Stimulated activated CD4-positive, alpha-beta T cell treated with anti-CD3 and anti-CD28 coated beads, Interleukin-4, amount 100 ng/mL, for 24 hours (primary cell): ENCODE results near the gene LIN37.

ENCODE experiments used
- DNase-seq: peaks from one replicate; pipeline ENCODE4 v3.0.0-alpha.2; 2020

LIN37 gene

DNA sequence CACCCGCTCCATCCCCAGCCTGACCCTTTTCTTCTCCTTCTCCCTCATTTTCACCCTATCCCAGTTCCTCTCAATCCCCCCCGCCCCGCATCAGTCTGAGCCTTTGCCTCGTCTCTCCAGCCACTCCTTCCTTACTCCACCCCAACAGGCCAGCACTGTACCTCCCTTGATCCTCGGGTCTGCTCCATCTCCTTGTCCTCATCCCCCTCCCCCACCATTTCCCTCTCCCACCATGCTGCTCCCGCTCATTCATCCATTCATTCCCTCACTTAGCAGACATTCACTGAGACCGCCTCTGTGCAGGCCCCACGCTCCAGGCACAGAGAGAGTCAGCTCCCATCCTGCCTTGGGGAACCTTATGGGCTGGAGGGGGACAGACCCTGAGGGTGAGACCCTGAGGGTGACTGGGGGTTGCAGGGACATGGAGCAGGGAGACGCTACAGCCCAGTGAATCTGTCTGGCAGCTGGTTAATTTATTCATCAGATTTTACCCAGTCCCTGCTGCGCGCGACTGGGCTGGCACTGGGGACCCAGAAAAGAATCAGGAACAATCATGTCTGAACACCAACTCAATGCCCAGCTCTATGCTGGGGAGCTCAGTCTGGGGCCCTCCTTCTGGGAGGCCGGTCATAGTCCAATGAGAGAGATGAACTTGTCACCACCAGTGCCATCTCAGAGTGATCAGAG, 27.9 kb downstream of the LIN37 start:
- DNase-seq: no peak

DNA sequence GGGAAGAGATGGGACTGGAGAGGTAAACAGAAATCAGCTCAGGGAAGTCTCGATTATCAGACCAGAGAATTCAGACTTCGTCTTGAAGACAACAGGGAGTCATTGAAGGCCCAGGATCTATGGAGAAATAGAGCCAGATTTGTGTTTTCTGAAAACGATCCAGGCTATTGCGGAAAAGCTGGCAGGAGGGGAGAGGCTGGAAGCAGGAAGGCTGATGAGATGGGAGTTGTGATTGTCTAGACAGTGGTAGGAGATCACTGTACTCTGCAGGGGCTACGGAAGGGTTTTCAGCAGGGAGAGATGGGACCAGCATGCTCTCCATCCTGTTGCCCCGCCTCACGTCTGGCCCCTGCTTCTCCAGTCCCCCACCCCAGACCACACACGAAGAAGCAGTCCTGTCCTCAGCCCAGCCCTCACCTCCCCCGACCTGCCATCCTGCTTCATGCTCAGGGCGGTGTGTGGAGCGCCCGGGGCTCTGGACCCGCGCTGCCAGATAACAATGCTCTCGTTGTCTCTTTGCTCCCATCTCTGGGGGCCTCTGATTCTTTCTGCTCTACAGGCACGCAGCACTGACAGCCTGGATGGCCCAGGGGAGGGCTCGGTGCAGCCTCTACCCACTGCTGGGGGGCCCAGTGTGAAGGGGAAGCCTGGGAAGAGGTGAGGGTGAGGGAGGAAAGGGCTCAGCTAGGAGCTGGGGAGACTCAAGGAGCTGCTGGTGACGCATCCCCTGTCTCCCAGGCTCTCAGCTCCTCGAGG, 28.9 kb downstream of the LIN37 start:
- no peak for DNase-seq

DNA sequence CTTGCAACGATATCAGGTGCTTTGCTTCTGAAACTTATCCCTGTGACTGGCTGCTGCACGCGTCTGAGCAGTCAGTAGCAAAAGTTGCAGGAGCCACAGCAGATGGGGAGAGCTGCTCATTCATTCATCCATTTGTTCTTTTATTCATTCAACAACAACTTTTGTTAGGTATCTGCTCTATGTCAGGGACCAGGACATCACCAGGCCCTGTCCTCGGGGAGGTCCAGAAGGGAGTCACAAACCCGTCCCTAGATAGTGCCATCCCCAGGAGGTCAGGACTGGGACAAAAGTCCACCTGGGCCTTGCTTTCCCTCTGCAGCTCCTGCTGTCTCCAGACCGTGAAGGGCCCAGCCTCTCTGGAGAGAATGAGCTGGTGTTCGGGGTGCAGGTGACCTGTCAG, 29.6 kb downstream of the LIN37 start:
- no peak for DNase-seq

DNA sequence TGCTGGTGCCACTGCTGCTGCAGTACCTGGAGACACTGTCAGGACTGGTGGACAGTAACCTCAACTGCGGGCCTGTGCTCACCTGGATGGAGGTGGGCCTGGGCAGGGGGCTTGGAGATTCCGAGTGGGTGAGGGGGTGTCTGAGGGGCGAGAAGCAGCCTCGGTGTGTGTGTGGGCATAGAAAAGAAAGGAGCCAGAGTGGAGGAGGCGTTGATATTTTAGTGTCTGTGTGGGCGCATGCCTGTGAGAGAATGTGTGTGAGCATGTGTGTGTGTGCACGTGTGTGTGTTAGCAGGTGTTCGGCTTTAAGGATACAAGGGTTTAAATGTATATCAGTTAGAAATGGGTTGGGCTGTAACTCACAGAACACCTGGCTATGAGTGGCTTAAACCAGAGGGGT, 30.7 kb downstream of the LIN37 start:
- DNase-seq: no peak

DNA sequence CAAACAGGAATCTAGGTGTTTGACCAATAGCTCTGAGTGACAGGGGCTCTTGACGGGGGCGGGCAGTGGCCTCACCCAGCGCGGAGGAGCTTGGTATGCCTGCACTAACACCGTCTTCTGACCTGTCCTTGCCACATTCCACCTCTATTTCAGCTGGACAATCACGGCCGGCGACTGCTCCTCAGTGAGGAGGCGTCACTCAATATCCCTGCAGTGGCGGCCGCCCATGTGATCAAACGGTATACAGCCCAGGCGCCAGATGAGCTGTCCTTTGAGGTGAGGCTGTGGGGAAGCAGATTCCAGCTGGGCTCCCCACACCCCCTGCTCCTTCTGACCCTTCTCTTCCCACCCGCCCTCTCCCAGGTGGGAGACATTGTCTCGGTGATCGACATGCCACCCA, 31.7 kb downstream of the LIN37 start:
- no peak for DNase-seq

DNA sequence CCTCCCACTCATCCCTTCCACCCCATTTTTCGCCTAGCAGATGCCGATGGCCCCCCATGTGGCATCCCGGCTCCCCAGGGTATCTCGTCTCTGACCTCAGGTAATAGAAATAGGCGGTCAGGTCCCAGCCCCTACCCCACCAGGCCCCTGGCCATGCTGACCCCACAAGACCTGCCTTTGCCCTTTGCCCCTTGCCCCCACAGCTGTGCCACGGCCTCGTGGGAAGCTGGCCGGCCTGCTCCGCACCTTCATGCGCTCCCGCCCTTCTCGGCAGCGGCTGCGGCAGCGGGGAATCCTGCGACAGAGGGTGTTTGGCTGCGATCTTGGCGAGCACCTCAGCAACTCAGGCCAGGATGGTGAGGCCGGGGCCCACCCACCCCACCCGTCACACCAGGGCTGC, 32.3 kb downstream of the LIN37 start:
- DNase-seq: no peak

DNA sequence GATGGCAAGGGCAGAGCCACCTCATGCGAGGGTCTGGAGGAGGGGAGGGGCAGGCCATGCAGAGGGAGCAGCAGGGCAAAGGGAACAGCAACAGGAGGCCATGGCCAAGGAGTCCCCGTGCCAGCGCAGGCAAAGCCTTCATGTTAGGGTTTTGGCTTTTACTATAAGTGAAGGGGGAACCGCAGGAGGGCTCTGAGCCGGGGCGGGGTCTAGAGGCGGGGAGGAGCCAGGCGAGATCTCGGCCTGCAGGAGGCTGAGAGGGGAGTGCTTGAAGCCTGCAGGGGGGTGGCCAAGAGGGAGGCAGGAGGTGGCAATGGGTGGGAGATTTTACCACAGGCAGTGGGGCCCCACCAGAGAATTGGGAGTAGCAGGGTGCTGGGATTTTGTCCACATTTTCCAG, 33.3 kb downstream of the LIN37 start:
- DNase-seq: no peak

DNA sequence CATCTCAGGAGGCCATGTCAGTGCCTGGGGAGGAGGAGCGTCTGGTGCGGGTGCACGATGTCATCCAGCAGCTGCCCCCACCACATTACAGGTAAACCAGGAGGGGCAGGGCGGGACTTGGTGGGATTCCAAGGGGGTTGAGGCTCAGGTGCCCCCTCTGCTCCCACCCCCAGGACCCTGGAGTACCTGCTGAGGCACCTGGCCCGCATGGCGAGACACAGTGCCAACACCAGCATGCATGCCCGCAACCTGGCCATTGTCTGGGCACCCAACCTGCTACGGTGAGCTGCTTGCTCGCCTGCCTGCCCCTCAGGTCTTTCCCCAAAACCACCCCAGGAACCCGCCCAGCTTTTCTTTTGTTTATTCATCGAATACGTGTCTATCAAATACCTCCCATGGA, 34.2 kb downstream of the LIN37 start:
- DNase-seq: no peak

DNA sequence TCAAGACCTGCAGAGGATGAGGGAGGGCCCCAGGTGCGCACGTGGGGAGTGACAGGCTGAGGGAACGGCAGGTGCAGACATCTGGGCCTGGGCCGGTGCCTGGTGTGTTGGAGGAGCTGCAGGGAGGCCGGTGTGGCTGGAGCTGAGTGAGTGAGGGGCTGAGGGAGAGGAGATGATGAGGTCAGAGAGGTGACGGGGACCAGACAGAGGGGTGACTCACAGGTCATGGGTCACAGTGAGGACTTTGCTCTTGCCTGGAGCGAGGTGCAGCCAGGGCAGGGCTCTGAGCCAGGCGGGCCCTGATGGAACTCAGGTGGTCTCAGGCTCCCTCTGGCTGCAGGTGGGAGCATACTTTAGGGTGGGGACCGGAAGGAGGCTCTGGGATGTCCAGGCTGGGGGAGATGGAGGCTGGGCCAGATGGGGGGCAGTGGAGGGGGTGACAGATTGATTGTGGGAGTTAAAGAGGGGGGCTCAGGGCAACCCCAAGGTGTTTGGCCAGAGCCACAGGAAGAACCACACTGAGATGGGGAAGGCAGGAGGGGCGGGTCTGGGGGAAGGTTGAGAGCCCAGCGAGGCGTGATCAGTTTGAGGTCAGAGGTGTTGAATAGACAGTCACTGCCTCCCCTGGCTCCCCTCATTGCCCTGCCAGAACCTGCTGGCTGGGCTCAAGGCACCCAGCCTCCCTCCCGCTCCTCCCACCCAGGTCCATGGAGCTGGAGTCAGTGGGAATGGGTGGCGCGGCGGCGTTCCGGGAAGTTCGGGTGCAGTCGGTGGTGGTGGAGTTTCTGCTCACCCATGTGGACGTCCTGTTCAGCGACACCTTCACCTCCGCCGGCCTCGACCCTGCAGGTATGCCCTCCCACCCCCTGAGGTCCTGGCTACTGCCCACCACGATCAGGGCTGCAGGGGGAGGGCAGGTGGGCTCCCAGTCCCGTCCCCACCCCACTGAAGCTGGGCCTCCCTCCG, 35.4 kb downstream of the LIN37 start:
- no peak for DNase-seq

DNA sequence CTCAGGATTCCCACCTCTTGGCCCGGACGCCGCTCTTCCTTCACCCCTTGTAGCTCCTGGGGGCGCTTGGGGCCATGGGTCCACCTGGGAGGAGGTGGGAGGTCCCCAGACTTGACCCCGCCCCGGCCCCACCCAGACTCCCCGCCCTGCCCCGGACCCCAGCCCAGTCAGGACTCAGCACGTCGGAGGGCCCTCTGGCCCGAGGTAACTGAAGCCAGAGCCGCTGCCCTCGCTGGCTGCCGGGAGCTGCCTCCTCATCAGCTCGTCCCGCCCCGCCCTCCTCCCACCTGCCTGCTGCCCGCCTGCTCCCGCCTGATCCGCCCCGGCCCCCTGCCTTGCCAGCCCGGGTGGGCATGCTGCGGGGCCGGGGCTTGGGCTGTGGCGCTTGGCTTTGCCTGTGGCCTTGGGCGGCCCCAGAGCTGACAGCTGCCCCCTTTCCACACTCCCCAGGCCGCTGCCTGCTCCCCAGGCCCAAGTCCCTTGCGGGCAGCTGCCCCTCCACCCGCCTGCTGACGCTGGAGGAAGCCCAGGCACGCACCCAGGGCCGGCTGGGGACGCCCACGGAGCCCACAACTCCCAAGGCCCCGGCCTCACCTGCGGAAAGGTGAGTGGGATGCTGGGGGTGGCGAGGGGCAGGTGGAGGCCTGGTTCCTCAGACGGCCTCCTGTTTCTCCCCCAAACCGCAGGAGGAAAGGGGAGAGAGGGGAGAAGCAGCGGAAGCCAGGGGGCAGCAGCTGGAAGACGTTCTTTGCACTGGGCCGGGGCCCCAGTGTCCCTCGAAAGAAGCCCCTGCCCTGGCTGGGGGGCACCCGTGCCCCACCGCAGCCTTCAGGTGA, 36.3 kb downstream of the LIN37 start:
- DNase-seq: no peak

DNA sequence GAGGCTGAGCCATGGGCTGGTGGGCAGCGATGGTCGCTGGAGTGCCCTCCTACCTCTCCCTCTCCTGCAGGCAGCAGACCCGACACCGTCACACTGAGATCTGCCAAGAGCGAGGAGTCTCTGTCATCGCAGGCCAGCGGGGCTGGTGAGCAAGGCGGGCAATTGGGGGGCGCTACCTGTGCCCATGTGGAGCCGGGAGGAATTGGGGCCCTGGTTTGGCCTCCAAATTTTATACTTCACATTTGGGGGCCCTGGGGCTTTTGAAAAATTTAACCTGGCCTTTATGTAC, 36.9 kb downstream of the LIN37 start:
- DNase-seq: no peak

DNA sequence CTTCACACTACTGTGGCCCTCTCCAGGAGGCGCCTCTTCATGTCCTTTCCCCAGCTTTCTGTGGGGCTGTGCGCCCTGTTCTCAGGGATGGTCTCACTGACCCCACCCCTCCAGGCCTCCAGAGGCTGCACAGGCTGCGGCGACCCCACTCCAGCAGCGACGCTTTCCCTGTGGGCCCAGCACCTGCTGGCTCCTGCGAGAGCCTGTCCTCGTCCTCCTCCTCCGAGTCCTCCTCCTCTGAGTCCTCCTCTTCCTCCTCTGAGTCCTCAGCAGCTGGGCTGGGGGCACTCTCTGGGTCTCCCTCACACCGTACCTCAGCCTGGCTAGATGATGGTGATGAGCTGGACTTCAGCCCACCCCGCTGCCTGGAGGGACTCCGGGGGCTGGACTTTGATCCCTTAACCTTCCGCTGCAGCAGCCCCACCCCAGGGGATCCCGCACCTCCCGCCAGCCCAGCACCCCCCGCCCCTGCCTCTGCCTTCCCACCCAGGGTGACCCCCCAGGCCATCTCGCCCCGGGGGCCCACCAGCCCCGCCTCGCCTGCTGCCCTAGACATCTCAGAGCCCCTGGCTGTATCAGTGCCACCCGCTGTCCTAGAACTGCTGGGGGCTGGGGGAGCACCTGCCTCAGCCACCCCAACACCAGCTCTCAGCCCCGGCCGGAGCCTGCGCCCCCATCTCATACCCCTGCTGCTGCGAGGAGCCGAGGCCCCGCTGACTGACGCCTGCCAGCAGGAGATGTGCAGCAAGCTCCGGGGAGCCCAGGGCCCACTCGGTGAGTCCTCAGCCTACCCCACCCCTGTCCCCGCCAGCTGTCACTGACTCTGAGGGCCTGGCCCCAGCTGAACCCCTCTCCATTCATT, 38.2 kb downstream of the LIN37 start:
- no peak for DNase-seq

DNA sequence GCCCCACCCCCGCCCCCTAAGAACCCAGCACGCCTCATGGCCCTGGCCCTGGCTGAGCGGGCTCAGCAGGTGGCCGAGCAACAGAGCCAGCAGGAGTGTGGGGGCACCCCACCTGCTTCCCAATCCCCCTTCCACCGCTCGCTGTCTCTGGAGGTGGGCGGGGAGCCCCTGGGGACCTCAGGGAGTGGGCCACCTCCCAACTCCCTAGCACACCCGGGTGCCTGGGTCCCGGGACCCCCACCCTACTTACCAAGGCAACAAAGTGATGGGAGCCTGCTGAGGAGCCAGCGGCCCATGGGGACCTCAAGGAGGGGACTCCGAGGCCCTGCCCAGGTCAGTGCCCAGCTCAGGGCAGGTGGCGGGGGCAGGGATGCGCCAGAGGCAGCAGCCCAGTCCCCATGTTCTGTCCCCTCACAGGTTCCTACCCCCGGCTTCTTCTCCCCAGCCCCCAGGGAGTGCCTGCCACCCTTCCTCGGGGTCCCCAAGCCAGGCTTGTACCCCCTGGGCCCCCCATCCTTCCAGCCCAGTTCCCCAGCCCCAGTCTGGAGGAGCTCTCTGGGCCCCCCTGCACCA, 38.9 kb downstream of the LIN37 start:
- no peak for DNase-seq

DNA sequence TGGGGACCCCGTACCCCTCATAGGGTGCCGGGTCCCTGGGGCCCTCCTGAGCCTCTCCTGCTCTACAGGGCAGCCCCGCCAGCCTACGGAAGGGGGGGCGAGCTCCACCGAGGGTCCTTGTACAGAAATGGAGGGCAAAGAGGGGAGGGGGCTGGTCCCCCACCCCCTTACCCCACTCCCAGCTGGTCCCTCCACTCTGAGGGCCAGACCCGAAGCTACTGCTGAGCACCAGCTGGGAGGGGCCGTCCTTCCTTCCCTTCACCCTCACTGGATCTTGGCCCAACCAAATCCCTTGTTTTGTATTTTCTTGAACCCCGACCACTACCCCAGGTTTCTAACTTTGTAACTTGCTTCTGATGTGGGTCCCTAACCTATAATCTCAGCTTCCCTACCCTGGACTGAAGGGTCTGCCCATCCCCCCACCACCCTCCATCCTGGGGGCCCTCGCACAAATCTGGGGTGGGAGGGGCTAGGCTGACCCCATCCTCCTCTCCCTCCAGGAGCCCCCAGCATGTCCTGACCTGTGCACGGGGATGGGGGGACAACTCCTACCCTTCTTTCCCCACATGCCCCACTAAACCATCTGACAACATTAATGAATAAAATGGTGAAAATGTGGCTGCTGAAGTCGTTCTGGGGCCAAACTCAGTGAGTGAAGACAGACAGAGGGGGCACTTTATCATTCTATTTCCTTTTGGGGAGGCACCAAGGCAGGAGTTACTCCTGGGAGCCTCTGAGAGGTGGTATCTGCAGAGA, 40.0 kb downstream of the LIN37 start:
- DNase-seq: no peak

DNA sequence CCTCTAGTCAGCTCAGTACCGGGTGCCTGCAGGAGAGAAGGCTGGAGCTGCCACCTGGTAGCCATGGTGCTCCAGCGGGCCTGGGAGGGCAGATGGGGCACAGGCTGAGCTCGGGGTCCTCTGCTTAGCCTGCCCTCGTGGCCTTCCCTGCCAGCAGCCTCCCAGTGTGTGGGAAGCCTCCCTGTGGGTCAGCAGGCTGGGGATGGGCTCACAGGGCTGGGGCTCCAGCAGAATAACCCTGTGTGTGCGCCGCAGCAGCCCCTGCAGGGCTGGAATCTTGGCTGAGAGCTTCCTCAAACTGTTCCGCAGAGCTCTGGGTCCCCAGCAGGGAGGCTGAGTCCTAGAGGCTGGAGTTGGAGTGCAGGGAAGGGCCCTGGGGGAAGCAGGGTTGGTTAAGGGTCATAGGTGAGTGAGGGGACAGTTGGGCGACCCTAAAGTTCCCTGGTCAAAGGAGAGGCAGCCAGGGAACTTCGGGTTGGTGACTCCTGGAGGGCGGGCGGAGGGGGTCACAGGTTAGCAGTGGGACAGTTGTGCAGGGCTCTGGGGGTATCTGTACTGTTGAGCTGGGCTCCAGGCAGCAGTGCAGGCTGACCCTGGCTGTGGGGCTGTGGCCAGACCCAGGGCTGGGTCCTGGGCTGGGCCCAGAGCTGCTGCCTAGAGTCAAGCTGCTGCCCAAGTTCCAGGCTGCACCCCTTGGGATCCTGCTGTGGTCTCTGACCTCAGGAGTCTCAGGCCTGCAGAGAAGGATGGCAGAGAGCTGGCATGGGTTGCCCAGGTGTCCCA, 41.0 kb downstream of the LIN37 start:
- DNase-seq: no peak

DNA sequence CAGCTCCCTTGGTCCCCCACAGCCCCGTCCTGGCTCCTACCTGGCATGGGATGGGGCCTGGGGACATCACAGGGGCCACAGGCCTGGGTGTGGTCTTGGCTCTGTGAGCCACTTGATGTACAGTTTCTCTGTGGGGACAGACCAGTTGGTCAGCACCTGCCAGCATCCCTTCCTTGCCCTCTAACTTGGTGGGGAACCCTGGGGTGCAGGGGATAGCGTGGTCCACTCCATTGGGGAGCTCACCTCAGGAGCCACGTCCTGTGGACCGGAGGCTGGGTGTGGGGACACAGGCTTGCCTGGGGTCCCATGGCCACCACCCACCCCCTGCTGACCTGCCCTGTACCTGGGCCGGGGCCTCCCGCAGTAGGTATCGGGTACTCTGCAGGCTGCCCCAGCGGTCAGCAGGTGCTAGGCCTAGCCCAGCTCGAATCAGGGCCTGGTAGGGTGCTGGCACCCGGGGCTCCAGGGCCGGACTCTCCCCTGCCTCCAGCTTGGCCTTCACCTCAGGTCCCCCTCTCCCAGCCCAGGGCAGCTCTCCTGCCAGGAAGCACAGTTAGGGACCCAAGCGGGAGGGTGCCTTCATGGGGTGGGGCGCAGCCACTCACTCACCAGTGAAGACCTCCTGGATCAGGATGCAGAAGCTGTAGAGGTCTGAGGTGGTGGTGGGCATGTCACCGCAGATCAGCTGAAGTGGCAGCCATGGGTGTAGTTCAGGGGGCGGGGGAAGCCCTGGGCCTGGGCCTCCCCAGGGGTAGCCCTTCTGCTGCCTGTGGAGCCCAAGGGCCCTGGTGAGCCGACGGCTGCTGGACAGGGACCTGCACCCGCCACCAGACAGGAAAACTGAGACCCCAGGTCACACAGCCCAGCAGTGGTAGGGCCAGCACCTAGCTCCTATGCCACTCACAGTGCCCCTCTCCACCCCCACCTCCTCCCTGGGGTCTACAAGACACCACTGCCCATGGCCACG, 41.9 kb downstream of the LIN37 start:
- no peak for DNase-seq

DNA sequence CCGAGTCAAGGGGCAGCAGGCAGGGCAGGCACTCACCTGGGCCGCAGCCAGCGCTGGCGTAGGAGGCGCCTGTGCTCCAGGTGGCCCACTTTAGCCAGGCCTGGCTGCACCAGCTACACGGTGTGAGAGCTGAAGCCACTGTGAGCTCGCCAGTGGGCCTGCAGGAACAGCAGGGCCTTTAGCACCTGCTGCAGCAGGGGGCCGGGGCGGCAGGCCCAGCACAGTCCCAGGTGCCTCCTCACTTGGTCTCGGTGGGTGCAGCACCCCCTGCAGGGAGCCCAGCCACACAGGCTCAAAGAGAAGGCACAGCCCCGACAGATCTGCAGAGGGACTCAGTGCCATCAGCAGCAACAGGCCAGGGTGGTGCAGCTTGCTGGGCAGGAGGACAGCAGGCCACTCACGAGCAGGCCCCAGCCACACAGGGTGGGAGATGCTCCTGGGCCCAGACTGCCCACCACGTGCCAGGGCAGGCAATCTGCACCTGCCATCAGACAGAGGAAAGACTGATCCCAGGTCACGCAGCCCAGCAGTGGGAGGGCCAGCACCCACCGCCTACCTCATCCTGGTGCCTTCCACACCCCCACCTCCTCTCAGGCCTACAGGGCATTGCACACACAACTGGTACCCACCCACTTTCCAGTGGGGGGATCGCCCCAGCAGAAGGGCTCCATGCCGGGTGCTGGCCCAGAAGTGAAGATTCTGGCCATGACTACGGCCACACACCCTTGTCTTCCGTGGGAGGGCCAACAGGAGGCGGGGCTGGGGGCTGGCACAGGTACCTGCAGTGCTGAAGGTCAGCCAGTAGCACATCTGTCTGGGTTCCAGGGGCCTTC, 42.8 kb downstream of the LIN37 start:
- DNase-seq: no peak

DNA sequence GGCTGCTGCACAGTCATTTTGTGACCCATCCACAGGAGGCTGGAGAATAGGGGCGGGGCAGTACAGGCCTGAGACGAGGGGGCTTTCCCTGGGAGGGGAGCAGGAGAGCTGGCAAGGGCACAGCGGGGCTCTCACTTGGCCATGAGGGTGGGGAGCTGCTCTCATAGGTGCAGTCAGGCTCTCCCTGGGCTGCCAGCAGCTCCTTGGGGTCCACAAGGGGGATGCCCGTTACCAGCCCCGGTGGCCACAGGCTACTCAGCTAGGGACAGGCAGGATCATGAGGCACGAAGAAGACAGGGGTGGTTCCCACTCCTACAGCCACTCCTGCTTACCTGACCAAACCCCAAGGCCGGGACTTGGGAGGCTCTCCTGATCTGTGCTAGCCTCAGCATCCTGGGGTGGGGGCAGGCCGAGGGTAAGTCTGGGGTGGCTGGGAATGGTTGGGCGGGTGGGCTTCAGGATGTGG, 43.5 kb downstream of the LIN37 start:
- no peak for DNase-seq
